Liver (tissue), 9 donors: ENCODE measurements around the gene CD68. TPM values are rescaled to one million over a fixed set of nuclear protein-coding genes. Genes with fewer than 3 reads are reported as not detected.

Source experiments
- DNase-seq: peaks from one replicate; pipeline ENCODE4 v3.0.0-alpha.2; 2017; ENCODE audit warnings: low spot score
- H3K27ac ChIP-seq, 2 donors: one replicate each; pipeline ENCODE4 v1.7.0; 2013; ENCODE audit warnings: inconsistent platforms in 2 of 2, low read length in 2 of 2, control low read depth in 1 of 2, low read depth in 1 of 2, mild to moderate bottlenecking in 1 of 2
- H3K27me3 ChIP-seq, 4 donors: one replicate each; pipeline versions ENCODE4 v1.6.1 to v1.7.0; 2013; ENCODE audit warnings: low read length in 3 of 4, inconsistent platforms in 1 of 4, mild to moderate bottlenecking in 1 of 4, moderate library complexity in 1 of 4; ENCODE audit not compliant: control insufficient read depth in 4 of 4, insufficient read depth in 4 of 4
- H3K36me3 ChIP-seq, 4 donors: one replicate each; pipeline versions ENCODE4 v1.6.1 to v1.7.0; 2013; ENCODE audit warnings: low read length in 3 of 4, mild to moderate bottlenecking in 3 of 4, low read depth in 1 of 4, moderate library complexity in 1 of 4; ENCODE audit not compliant: control insufficient read depth in 4 of 4, insufficient read depth in 3 of 4
- H3K4me1 ChIP-seq, 4 donors: one replicate each; pipeline versions ENCODE4 v1.6.1 to v1.7.0; 2013; ENCODE audit warnings: low read length in 3 of 4, mild to moderate bottlenecking in 3 of 4, moderate library complexity in 1 of 4; ENCODE audit not compliant: control insufficient read depth in 4 of 4, insufficient read depth in 4 of 4
- H3K4me3 ChIP-seq, 3 donors: one replicate each; pipeline versions ENCODE4 v1.6.1 to v1.7.0; 2013; ENCODE audit warnings: low read length in 3 of 3, control low read depth in 1 of 3, low read depth in 1 of 3, mild to moderate bottlenecking in 1 of 3
- H3K9ac ChIP-seq, 2 donors: one replicate each; pipeline ENCODE4 v1.7.0; 2013; ENCODE audit warnings: low read length in 2 of 2, mild to moderate bottlenecking in 2 of 2, moderate library complexity in 2 of 2, control low read depth in 1 of 2, low read depth in 1 of 2
- H3K9me3 ChIP-seq, 4 donors: one replicate each; pipeline versions ENCODE4 v1.6.1 to v1.7.0; 2013; ENCODE audit warnings: low read length in 3 of 4; ENCODE audit not compliant: control insufficient read depth in 4 of 4
- EGR1 ChIP-seq, 2 donors: IDR thresholded peaks; 2 replicates each; pipeline ENCODE4 v1.6.1; 2016 to 2018; ENCODE audit warnings: antibody characterized with exemption in 2 of 2, low read depth in 2 of 2
- FOXA1 ChIP-seq: IDR thresholded peaks from 2 replicates; pipeline ENCODE4 v1.6.1; 2016; ENCODE audit warnings: antibody characterized with exemption
- FOXA2 ChIP-seq: IDR thresholded peaks from 2 replicates; pipeline ENCODE4 v1.6.1; 2016; ENCODE audit warnings: antibody characterized with exemption
- GABPA ChIP-seq, 2 donors: IDR thresholded peaks in 1 of 2; conservative IDR thresholded peaks in 1 of 2; 2 replicates each; pipeline ENCODE4 v1.6.1; 2016; ENCODE audit warnings: antibody characterized with exemption in 2 of 2, mild to moderate bottlenecking in 1 of 2, moderate library complexity in 1 of 2
- HNF4A ChIP-seq, 2 donors: conservative IDR thresholded peaks; 2 replicates each; pipeline ENCODE4 v1.6.1; 2016; ENCODE audit warnings: antibody characterized with exemption in 2 of 2, mild to moderate bottlenecking in 2 of 2
- HNF4G ChIP-seq: IDR thresholded peaks from 2 replicates; pipeline ENCODE4 v1.6.1; 2016; ENCODE audit warnings: antibody characterized with exemption
- NR2F2 ChIP-seq: IDR thresholded peaks from 2 replicates; pipeline ENCODE4 v1.6.1; 2016; ENCODE audit warnings: antibody characterized with exemption
- RAD21 ChIP-seq, 2 donors: IDR thresholded peaks; 2 replicates each; pipeline ENCODE4 v1.6.1; 2016; ENCODE audit warnings: antibody characterized with exemption in 2 of 2, mild to moderate bottlenecking in 2 of 2
- RXRA ChIP-seq, 2 donors: IDR thresholded peaks; 2 replicates each; pipeline ENCODE4 v1.6.1; 2017 to 2018; ENCODE audit warnings: antibody characterized with exemption in 2 of 2, mild to moderate bottlenecking in 1 of 2
- SP1 ChIP-seq: IDR thresholded peaks from 2 replicates; pipeline ENCODE4 v1.6.1; 2018; ENCODE audit warnings: antibody characterized with exemption, mild to moderate bottlenecking
- TAF1 ChIP-seq: conservative IDR thresholded peaks from 2 replicates; pipeline ENCODE4 v1.6.1; 2016; ENCODE audit warnings: antibody characterized with exemption, mild to moderate bottlenecking
- YY1 ChIP-seq: IDR thresholded peaks from 2 replicates; pipeline ENCODE4 v1.6.1; 2016; ENCODE audit warnings: antibody characterized with exemption, mild to moderate bottlenecking
- WGBS: extraction: QIAGEN DNeasy Blood & Tissue Kit; methylation state at CpG from one replicate; pipeline ENCODE4 v1.1.7; 2013; 5-methylcytosine and 5-hydroxymethylcytosine counted together
- polyA plus RNA-seq, 2 donors: library from polyadenylated mRNA; stranded (reverse) in 1 of 2; unstranded in 1 of 2; fragments of 200-250 nt in 1 of 2; fragments of >200 nt in 1 of 2; fragmentation: Nextera tagmentation in 1 of 2; extraction: Ambion mirVana in 1 of 2; gene quantifications; one replicate each; pipeline versions ENCODE4 v1.2.1 to v1.2.3, GENCODE V29; 2013 to 2015
- total RNA-seq, 2 donors: library from RNA; depleted of rRNA; stranded (reverse); fragments of >200 nt; gene quantifications; one replicate each; pipeline ENCODE4 v1.2.3, GENCODE V29; 2014
- TF ChIP-seq, protein P1 (sequence below): fragments of 150-350 bp; IDR thresholded peaks from 2 replicates; pipeline ENCODE4 v1.5.1; 2017; ENCODE audit warnings: improper control_type of control experiment, low read depth, low read length; ENCODE audit not compliant: missing input control
- TF ChIP-seq, protein P2 (sequence below): IDR thresholded peaks from 2 replicates; pipeline ENCODE4 v1.6.1; 2016; ENCODE audit warnings: antibody characterized with exemption
- TF ChIP-seq, protein P3 (sequence below): IDR thresholded peaks from 2 replicates; pipeline ENCODE4 v1.6.1; 2016; ENCODE audit warnings: antibody characterized with exemption
- TF ChIP-seq, protein P4 (sequence below): IDR thresholded peaks from 2 replicates; pipeline ENCODE4 v1.6.1; 2016; ENCODE audit warnings: antibody characterized with exemption
- TF ChIP-seq, protein P5 (sequence below): IDR thresholded peaks from 2 replicates; pipeline ENCODE4 v1.6.1; 2016; ENCODE audit warnings: antibody characterized with exemption, mild to moderate bottlenecking
- donor health status: healthy.
- donor health status: healthy.
- donor health status: healthy.
- donor health status: healthy.
- donor health status: healthy.

CD68 gene
- total and polyA plus RNA-seq, 4 donors = 14.2 to 88.6 (median 33.1) TPM

- peaks cover 0 to 14% (median 3%) of the 10 kb centered on the region in 4 donors for H3K4me1 ChIP-seq
- H3K4me3 ChIP-seq = no peak overlapping the region
- 99% methylated on average over 4 of the region's 4 CpGs for WGBS
- no peaks in the 10 kb centered on the region for H3K9me3 ChIP-seq
- TF ChIP-seq NR2F2 = no peak
- no peak for TF ChIP-seq FOXA2
- no peak for TF ChIP-seq TAF1
- TF ChIP-seq, protein P1, sequence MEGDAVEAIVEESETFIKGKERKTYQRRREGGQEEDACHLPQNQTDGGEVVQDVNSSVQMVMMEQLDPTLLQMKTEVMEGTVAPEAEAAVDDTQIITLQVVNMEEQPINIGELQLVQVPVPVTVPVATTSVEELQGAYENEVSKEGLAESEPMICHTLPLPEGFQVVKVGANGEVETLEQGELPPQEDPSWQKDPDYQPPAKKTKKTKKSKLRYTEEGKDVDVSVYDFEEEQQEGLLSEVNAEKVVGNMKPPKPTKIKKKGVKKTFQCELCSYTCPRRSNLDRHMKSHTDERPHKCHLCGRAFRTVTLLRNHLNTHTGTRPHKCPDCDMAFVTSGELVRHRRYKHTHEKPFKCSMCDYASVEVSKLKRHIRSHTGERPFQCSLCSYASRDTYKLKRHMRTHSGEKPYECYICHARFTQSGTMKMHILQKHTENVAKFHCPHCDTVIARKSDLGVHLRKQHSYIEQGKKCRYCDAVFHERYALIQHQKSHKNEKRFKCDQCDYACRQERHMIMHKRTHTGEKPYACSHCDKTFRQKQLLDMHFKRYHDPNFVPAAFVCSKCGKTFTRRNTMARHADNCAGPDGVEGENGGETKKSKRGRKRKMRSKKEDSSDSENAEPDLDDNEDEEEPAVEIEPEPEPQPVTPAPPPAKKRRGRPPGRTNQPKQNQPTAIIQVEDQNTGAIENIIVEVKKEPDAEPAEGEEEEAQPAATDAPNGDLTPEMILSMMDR = no peak
- no peak for TF ChIP-seq GABPA (IDR thresholded peaks at IDR 0.05 in 1 of 2, conservative IDR thresholded peaks at IDR 0.05 in 1 of 2)
- TF ChIP-seq RAD21 (IDR thresholded peaks at IDR 0.05) = no peak
- TF ChIP-seq SP1 = no peak
- no peak for TF ChIP-seq EGR1 (IDR thresholded peaks at IDR 0.05; ENCODE audit: low read depth in 2 of 2)
- TF ChIP-seq FOXA1 = no peak
- TF ChIP-seq RXRA (IDR thresholded peaks at IDR 0.05) = no peak
- TF ChIP-seq, protein P2, sequence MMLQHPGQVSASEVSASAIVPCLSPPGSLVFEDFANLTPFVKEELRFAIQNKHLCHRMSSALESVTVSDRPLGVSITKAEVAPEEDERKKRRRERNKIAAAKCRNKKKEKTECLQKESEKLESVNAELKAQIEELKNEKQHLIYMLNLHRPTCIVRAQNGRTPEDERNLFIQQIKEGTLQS = no peak
- TF ChIP-seq, protein P3, sequence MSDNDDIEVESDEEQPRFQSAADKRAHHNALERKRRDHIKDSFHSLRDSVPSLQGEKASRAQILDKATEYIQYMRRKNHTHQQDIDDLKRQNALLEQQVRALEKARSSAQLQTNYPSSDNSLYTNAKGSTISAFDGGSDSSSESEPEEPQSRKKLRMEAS = no peak
- TF ChIP-seq, protein P4, sequence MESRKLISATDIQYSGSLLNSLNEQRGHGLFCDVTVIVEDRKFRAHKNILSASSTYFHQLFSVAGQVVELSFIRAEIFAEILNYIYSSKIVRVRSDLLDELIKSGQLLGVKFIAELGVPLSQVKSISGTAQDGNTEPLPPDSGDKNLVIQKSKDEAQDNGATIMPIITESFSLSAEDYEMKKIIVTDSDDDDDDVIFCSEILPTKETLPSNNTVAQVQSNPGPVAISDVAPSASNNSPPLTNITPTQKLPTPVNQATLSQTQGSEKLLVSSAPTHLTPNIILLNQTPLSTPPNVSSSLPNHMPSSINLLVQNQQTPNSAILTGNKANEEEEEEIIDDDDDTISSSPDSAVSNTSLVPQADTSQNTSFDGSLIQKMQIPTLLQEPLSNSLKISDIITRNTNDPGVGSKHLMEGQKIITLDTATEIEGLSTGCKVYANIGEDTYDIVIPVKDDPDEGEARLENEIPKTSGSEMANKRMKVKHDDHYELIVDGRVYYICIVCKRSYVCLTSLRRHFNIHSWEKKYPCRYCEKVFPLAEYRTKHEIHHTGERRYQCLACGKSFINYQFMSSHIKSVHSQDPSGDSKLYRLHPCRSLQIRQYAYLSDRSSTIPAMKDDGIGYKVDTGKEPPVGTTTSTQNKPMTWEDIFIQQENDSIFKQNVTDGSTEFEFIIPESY = no peak
- TF ChIP-seq YY1 = no peak
- no peak for TF ChIP-seq HNF4G
- TF ChIP-seq, protein P5, sequence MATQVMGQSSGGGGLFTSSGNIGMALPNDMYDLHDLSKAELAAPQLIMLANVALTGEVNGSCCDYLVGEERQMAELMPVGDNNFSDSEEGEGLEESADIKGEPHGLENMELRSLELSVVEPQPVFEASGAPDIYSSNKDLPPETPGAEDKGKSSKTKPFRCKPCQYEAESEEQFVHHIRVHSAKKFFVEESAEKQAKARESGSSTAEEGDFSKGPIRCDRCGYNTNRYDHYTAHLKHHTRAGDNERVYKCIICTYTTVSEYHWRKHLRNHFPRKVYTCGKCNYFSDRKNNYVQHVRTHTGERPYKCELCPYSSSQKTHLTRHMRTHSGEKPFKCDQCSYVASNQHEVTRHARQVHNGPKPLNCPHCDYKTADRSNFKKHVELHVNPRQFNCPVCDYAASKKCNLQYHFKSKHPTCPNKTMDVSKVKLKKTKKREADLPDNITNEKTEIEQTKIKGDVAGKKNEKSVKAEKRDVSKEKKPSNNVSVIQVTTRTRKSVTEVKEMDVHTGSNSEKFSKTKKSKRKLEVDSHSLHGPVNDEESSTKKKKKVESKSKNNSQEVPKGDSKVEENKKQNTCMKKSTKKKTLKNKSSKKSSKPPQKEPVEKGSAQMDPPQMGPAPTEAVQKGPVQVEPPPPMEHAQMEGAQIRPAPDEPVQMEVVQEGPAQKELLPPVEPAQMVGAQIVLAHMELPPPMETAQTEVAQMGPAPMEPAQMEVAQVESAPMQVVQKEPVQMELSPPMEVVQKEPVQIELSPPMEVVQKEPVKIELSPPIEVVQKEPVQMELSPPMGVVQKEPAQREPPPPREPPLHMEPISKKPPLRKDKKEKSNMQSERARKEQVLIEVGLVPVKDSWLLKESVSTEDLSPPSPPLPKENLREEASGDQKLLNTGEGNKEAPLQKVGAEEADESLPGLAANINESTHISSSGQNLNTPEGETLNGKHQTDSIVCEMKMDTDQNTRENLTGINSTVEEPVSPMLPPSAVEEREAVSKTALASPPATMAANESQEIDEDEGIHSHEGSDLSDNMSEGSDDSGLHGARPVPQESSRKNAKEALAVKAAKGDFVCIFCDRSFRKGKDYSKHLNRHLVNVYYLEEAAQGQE = no peak
- DNase-seq = no peak
- H3K36me3 ChIP-seq = peaks cover 8 to 31% (median 20%) of the 10 kb centered on the region in 4 donors
- no peak overlapping the region for H3K27ac ChIP-seq
- no peak overlapping the region for H3K9ac ChIP-seq
- H3K27me3 ChIP-seq = no peaks in the 10 kb centered on the region
These were observed 26.8 kb downstream of the CD68 start for GRCh38 chr17:7606280-7606679.

- peaks cover 4 to 40% (median 29%) of the 10 kb centered on the region in 4 donors for H3K4me1 ChIP-seq
- no peaks in the 10 kb centered on the region for H3K9me3 ChIP-seq
- no peak overlapping the region for H3K4me3 ChIP-seq
- DNase-seq = no peak
- 95% methylated on average over 2 of the region's 2 CpGs for WGBS
- H3K9ac ChIP-seq = no peak overlapping the region
- no peak overlapping the region for H3K27ac ChIP-seq
- H3K27me3 ChIP-seq = no peaks in the 10 kb centered on the region
- peaks cover 0 to 3% (median 2%) of the 10 kb centered on the region in 4 donors for H3K36me3 ChIP-seq
- TF ChIP-seq FOXA2 (no peak), FOXA1 (no peak), HNF4A (conservative IDR thresholded peaks at IDR 0.05) (no peak), YY1 (no peak), TAF1 (no peak), HNF4G (no peak)
- TF ChIP-seq, protein P1 = no peak
- TF ChIP-seq, protein P2 = no peak
- TF ChIP-seq, protein P4 = no peak
These were observed 31.2 kb downstream of the CD68 start for GRCh38 chr17:7610641-7611040.
